PC-9 (cell line): Measurements from ENCODE around the gene ITPRIPL2. TPM values are rescaled to one million over a fixed set of nuclear protein-coding genes. Genes with fewer than 3 reads are reported as not detected.

Source experiments
- BruUV-seq: library from RNA; stranded (reverse); fragments of 400-500 nt; replicated peaks from 2 replicates; lab custom pipeline; 2021; lab: Mats Ljungman, UMichigan
- CTCF ChIA-PET: fragments of 300-600 bp; sonication (Branson Sonifier 250); formaldehyde crosslinking; loops from one replicate; lab custom pipeline; 2022; ENCODE audit warnings: antibody characterized with exemption; lab: Charles Lee
- POLR2A ChIA-PET: fragments of 300-600 bp; sonication (Branson Sonifier 250); formaldehyde crosslinking; loops from one replicate; lab custom pipeline; 2022; ENCODE audit warnings: antibody characterized with exemption; ENCODE audit not compliant: unreplicated experiment; lab: Charles Lee
- DNase-seq, 2 experiments: peaks; one replicate each; pipeline versions ENCODE4 v3.0.0 to v3.0.0-alpha.2; 2015 to 2022; ENCODE audit warnings: mixed read lengths in 1 of 2
- H2AFZ ChIP-seq: fragments of 200-600 bp; sonication (generic); 2 replicates; pipeline ENCODE4 v1.8.1; 2017; ENCODE audit warnings: antibody characterized with exemption
- H3F3A ChIP-seq: fragments of 200-600 bp; sonication (generic); 2 replicates; pipeline ENCODE4 v1.8.1; 2017; ENCODE audit warnings: antibody characterized with exemption, mild to moderate bottlenecking, low read depth; ENCODE audit not compliant: insufficient read depth
- H3K27ac ChIP-seq: fragments of 200-600 bp; sonication (generic); 2 replicates; pipeline ENCODE4 v1.6.1; 2016; ENCODE audit warnings: mixed run types
- H3K27me3 ChIP-seq: fragments of 200-600 bp; sonication (generic); 2 replicates; pipeline ENCODE4 v1.6.1; 2016; ENCODE audit warnings: low read depth, mixed run types; ENCODE audit not compliant: insufficient read depth
- H3K36me3 ChIP-seq: fragments of 200-600 bp; sonication (generic); 2 replicates; pipeline ENCODE4 v1.6.1; 2016; ENCODE audit warnings: low read depth, mixed run types
- H3K4me1 ChIP-seq: fragments of 200-600 bp; sonication (generic); replicated peaks from 2 replicates; pipeline ENCODE4 v1.6.1; 2016; ENCODE audit warnings: mixed run types; ENCODE audit not compliant: insufficient read depth
- H3K4me2 ChIP-seq: fragments of 200-600 bp; sonication (generic); 2 replicates; pipeline ENCODE4 v1.6.1; 2017; ENCODE audit warnings: mixed run types
- H3K4me3 ChIP-seq: fragments of 200-600 bp; sonication (generic); 2 replicates; pipeline ENCODE4 v1.6.1; 2016; ENCODE audit warnings: mixed run types
- H3K79me2 ChIP-seq: fragments of 200-600 bp; sonication (generic); 2 replicates; pipeline ENCODE4 v1.6.1; 2017; ENCODE audit warnings: low read depth, mixed run types
- H3K9me2 ChIP-seq: fragments of 200-600 bp; sonication (generic); 2 replicates; pipeline ENCODE4 v1.8.1; 2017; ENCODE audit warnings: mild to moderate bottlenecking; ENCODE audit not compliant: insufficient read depth
- H3K9me3 ChIP-seq: fragments of 200-600 bp; sonication (generic); 2 replicates; pipeline ENCODE4 v1.8.1; 2016; ENCODE audit warnings: low read depth; ENCODE audit not compliant: insufficient read depth
- H4K20me1 ChIP-seq: fragments of 200-600 bp; sonication (generic); 2 replicates; pipeline ENCODE4 v1.8.1; 2017; ENCODE audit not compliant: insufficient read depth
- EZH2 ChIP-seq: fragments of 200-600 bp; sonication (generic); IDR thresholded peaks from 2 replicates; pipeline ENCODE4 v1.8.0; 2017; ENCODE audit warnings: antibody characterized with exemption, low read depth
- intact Hi-C: fragments of 100-400 bp; cut with micrococcal nuclease; formaldehyde crosslinking; loops from one replicate; pipeline ENCODE4 v1.10.0; 2022; ENCODE audit not compliant: unreplicated experiment
- total RNA-seq: library from RNA; stranded (reverse); gene quantifications from 2 replicates; pipeline ENCODE4 v1.2.3, GENCODE V29; 2021
- TF ChIP-seq, protein P1 (sequence below): fragments of 200-600 bp; sonication (generic); conservative IDR thresholded peaks from 2 replicates; pipeline ENCODE4 v1.6.1; 2017; ENCODE audit warnings: mixed run types, antibody characterized with exemption, mild to moderate bottlenecking, moderate library complexity

Gene ITPRIPL2
- total RNA-seq, 1 experiment from 2014 or later = 117 TPM

GRCh38 chr16:19067349-19068236 lies 46.2 kb upstream of the ITPRIPL2 start, which contains the start of gene COQ7:
COQ7 (plus strand) TSS chr16:19067614; CDS start chr16:19067665, 51 bp downstream.
- ChIA-PET CTCF (interaction anchor here (0.7 to 0.8 kb wide), 2 partner anchors 59 to 99 kb away, joined by 3 to 9 read pairs; no protein-coding TSS in a partner anchor), POLR2A (interaction anchor here (0.6 to 1.2 kb wide), 9 partner anchors 10 to 528 kb away, joined by 3 to 6 read pairs (median 3); no protein-coding TSS in a partner anchor)
- H3K79me2 ChIP-seq = peaks cover 15% of the 10 kb centered on the region
- H3K4me3 ChIP-seq = peak within 1 kb of the TSS; percentile 88
- peak; percentile 98 for DNase-seq
- no peaks in the 10 kb centered on the region for H4K20me1 ChIP-seq
- TF ChIP-seq, protein P1, sequence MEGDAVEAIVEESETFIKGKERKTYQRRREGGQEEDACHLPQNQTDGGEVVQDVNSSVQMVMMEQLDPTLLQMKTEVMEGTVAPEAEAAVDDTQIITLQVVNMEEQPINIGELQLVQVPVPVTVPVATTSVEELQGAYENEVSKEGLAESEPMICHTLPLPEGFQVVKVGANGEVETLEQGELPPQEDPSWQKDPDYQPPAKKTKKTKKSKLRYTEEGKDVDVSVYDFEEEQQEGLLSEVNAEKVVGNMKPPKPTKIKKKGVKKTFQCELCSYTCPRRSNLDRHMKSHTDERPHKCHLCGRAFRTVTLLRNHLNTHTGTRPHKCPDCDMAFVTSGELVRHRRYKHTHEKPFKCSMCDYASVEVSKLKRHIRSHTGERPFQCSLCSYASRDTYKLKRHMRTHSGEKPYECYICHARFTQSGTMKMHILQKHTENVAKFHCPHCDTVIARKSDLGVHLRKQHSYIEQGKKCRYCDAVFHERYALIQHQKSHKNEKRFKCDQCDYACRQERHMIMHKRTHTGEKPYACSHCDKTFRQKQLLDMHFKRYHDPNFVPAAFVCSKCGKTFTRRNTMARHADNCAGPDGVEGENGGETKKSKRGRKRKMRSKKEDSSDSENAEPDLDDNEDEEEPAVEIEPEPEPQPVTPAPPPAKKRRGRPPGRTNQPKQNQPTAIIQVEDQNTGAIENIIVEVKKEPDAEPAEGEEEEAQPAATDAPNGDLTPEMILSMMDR = 0 out of 2 replicates have a peak, but pooled peaks have one; percentile 25
- TF ChIP-seq EZH2 = no peak
- no peaks in the 10 kb centered on the region for H3K9me2 ChIP-seq
- no peaks in the 10 kb centered on the region for H3K27me3 ChIP-seq
- peak within 1 kb of the TSS; percentile 97 for H3K27ac ChIP-seq
- H3K4me2 ChIP-seq = peak within 1 kb of the TSS; percentile 83
- intact Hi-C loops = loop anchor here (1.0 to 5.0 kb wide), 5 partner anchors 59 to 265 kb away; partner anchors contain the start of genes ARL6IP1, SMG1 and TMC7
- peak within 1 kb of the TSS; percentile 87 for H2AFZ ChIP-seq
- no peaks in the 10 kb centered on the region for H3K36me3 ChIP-seq
- no TSS peak for BruUV-seq
- no peaks in the 10 kb centered on the region; the same call in 1 of the 2 replicates for H3F3A ChIP-seq
- no peaks in the 10 kb centered on the region for H3K9me3 ChIP-seq
- peaks cover 9% of the 10 kb centered on the region; the same call in 1 of the 2 replicates for H3K4me1 ChIP-seq

DNA sequence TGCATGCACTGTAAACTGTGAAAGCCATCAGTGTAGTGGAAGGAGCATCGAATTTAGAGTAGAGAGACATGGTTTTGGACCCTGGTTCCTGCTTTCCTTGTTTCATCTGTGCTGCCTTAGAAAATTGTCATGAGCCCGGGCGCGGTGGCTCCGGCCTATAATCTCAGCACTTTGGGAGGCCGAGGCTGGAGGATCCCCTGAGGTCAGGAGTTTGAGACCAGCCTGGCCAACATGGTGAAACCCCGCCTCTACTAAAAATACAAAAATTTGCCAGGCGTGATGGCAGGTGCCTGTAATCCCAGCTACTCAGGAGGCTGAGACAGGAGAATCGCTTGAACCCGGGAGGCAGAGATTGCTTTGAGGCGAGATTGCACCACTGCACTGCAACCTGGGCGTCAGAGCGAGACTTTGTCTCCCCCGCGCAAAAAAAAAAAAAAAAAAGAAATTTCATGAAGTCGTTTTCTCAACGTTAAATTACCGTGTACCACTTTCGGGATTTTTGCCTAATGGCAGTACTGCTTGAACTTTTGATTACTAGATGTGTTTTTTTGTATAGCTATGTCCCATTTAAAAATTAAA lies 45.4 kb upstream of the ITPRIPL2 start:
- H3K9me3 ChIP-seq = no peaks in the 10 kb centered on the region
- intact Hi-C loops = loop anchor here (5.0 kb wide), 2 partner anchors 71 to 266 kb away; partner anchors contain the start of gene ARL6IP1
- H3K4me2 ChIP-seq = peak overlapping the region; percentile 83
- no peaks in the 10 kb centered on the region for H4K20me1 ChIP-seq
- peaks cover 9% of the 10 kb centered on the region; the same call in 1 of the 2 replicates for H3K4me1 ChIP-seq
- H3K79me2 ChIP-seq = peaks cover 15% of the 10 kb centered on the region
- H3K9me2 ChIP-seq = no peaks in the 10 kb centered on the region
- TSS peak; percentile 68 for BruUV-seq
- POLR2A ChIA-PET = no interaction called here
- peak overlapping the region; percentile 88 for H3K4me3 ChIP-seq
- H3K27ac ChIP-seq = peak overlapping the region; percentile 97
- H3K27me3 ChIP-seq = no peaks in the 10 kb centered on the region
- peak overlapping the region; percentile 87 for H2AFZ ChIP-seq
- CTCF ChIA-PET = interaction anchor here (0.8 kb wide), 1 partner anchor 85 kb away, joined by 3 read pairs; the partner anchor contains the start of gene TMC7
- no peaks in the 10 kb centered on the region; the same call in 1 of the 2 replicates for H3F3A ChIP-seq
- no peaks in the 10 kb centered on the region for H3K36me3 ChIP-seq
- DNase-seq = no peak
- TF ChIP-seq, protein P1 = no peak
- TF ChIP-seq EZH2 = no peak
